Activated CD4-positive, alpha-beta T cell treated with anti-CD3 and anti-CD28 coated beads for 48 hours (primary cell): Measurements from ENCODE around the gene WLS.
"Not testable (repeated sequence)": the region's sequence is repeated elsewhere in the genome, so short reads cannot be mapped to it uniquely, and the experiment has no call there.

Experiments
- DNase-seq: peaks from one replicate; pipeline ENCODE4 v3.0.0-alpha.2; 2020

WLS gene

DNA sequence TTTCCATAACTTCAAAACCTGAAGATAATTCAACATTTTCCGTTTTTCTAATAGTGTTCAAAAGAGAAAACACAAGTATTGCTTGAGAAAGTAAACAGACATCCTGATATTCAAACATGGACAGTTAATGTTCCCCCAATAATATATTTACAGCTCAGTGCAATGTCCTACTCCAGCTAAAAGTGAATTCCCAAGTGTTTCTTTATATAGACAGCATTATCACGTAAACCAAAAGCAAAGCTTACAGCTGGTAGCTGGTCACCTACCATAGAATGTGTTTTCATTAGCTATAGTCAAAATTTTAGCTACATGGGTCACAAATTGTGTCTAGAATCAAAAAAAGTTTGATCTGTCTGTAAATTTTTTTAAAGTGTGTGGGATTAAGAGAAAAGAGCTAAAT is 34.9 kb downstream of the WLS start:
- no peak for DNase-seq

DNA sequence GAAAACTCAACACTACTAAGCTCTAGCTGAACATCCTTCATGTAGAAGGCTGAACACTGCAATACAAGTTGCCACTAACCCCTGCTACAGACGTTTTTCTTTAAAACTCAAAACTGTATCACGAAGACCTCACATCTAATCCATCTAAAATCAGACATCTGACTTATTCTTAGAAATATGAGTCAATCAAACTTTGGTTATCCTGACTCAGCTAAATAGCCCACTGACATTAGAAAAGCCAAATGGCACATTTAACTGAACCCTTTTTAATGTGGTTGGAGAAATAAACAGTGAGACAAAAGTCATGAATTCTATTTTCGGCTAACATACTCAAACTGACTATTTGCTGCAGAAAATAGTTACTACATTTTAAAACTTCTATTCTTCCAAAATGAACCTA is 35.6 kb downstream of the WLS start:
- DNase-seq: no peak

DNA sequence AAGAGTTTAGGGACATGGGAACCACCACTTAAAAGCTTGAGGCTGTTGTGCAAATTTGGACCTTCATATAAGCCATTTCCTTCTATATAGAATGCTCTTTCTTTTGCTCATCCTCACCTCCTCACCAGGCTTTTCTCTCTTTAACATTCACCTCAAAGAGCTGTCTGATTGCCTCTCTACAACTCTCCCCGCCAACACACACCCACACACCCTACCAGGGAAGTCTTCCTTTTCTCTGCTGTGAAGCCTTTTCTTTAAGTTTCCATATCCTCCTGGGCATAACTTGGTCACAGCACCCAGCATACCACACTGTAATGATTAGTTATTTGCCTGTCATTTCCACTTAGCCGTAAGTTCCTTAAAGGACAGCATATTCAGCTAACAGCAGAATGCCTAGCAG is 40.6 kb downstream of the WLS start:
- DNase-seq: no peak

DNA sequence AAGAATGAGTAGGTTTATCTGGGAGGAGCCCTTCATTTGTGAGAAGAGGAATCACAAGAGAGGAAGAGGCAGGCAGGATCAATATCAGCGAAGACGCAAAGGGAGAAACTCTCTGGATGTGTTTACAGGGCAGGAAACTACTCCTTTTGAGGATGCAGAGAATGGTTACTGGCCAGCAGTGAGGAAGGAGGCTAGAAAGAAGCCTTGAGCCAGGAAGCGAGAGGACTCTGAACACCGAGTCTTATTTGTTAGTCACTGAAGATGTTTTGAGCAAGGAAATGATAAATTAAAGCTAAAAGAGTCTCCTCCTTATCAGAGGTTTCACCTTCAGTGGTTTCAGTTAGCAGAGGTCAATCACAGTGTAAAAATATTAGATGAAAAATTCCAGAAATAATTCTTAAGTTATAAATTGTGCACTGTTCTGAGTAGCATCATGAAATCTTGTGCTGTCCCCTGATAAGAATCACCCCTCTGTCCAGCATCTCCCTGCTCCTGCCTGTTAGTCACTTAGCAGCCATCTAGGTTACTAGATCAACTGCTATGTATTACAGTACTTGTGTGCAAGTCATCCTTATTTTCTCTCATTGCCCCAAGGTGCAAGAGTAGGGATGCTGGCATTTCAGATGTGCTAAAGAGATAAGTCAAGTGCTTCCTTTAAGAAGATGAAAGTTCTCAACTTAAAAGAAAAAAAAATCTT is 43.5 kb downstream of the WLS start:
- DNase-seq: no peak

DNA sequence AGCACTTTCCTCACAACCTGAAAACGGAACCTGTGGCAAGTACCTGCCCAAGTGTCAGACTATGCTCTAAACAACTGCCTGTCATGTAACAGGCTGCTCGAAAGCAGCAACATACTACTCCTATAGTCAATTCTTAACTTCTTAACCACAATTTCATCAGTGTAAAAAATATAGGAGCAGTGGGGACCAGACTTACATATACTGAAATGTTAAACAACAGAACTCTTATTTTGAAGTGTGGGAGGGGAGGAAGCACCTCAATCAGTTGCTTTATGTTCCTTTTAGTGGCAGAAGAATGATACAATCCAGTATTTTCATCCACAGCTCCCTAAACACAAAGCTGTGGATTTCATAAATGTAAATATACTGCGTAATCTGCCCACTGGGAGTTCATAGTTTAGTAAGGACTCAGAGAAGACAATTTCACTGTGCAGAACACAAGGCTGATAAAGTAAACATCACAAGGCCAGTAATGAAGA is 44.2 kb downstream of the WLS start:
- DNase-seq: no peak

DNA sequence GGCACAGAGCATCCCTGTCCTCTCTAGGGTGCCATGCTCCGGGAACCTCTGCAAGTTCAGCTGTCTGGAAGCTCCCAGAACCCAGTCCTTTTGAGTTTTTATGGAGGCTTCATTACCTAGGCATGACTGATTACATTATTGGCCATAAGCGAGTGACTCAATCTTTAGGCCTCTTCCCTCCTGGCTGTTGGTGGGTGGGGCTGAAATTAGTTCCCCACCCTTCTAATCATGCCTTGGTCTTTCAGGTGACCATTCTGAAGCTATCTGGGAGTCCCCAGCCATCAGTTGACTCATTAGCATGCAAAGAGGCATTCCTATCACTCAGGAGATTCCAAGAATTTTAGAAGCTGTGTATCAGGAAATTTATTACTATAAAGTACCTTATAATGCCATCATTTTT is 46.6 kb downstream of the WLS start:
- no peak for DNase-seq

DNA sequence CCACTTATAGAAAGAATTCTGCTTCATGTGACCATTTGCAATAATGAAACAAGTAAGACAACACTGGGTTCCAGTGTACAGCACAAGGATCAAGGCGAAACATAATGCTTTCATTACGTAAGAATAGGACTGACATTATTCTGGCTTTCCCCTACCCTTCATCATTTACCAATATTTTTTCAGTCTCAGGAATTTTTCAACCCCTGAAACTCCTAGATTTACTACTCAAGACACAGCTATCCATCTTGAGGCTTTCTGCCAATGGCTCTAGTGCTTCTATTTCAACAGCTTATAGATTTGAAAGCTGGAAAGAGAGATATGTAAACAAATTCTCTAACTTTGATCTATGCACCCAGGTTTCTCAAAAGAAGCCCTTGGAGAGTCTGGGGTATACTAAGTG is 48.4 kb downstream of the WLS start:
- DNase-seq: no peak

DNA sequence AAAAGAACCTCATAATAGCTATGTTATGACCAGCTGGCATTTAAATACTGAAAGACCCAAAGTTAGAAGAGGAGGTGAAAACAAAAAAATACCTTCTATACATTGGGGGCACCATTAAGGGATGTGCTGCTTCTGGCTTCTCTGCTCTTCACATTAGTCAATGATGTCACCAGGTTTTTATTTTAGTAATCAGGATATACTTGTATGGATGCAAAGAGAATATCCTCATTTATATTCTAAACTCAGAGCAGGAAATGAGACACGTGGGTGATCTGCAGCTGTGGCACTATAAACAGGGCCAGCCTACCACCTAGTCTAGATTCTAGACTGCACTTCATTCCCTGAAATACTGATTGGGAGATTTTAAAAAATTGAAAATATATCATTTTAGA is 51.2 kb downstream of the WLS start:
- no peak for DNase-seq

DNA sequence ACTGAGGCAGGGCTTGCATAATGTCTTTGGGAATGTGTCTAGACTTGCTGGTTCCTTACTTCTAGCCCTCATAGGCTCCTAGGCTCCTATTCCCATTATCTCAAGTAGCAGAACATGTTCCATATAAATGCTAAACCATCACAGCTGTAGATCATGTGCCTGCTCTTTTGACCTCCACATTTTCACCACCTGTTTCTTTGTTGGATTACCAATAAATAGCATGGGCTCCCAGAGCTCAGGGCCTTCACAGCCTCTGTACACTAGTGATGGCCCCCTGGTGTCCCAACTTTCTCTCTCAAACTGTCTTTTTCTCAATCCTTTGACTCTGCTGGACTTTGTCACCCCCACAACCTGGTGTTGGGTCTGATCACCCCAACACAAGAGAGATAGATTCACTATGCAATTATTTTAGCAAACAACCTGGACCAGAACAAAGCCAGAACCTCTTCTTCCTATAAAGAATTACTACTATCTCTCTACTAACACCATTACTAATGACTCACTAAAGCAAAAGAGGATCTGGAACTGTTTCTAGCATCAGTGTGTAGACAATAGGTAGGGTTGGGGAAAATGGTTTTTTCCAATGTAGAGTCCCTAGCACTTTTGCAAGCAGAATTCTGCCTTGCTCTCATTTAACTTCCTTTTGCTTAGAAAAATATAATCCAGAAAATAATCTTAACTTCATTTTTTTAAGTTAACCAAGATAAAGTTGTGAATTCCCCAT is 51.7 kb downstream of the WLS start:
- no peak for DNase-seq

DNA sequence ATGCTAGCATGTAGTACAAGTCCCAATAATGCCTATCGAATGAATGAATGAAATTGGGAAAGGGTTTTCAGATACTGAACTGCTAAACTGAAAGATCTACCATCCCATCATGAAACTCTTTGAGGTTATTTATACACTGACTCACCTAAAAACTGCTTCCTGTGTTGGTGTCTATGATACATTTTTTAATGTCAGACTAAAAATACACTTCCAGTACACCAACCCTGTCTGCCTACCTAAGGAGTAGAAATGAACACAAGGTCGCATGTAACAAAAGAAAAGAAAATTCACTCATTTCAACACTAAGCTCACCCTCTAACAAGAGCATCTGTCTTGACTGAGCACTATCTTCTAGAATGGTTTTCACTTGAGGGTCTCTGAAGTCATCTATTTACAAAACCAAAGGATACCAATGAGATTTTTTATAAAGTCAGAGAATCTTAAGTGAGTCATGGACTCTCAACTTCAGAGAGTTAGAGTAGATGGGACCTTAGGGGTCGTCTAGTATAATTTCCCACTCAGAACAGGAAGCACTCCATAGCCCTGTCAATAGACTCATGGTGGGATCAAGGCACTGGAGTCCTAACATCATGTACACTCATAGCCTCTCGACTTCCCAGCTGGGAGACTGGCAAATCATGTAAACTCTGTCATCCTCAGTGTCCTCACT is 53.4 kb downstream of the WLS start:
- DNase-seq: no peak

DNA sequence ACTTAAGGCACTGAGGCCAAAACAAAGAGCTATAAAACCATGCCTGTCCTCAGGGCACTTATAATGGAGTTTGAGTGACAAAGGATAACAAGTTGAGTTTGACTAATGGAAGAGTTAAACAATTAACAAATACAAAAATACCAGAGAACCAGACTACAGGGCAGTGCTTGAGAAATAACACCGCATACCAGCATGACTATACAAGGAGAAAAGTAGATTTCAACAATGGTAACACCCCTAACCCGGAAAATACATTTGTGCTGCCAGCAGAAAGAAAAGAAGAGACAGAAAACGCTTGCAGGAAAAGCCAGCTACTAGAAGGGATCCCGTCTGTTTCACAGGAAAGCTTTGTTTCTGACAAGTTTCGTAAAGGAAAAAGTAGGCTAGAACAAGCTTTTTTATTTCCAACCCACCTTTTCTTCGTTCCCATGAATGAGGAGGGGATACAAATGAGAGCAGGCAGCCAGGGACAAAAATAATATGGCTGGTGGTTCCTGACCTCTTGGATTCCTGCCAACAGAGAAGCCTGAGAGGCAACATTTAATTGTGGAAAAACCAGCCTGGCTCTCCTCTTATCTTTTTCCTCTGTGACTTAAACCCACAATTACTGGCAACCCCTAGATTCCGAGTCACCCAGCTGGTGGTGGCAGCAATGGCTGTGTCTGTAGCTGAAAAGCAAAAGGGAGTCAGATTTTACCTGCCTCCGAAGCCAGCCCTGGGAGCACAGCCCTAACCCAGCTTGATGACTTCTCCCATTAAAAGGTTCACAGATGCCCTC is 56.5 kb downstream of the WLS start:
- DNase-seq: no peak

DNA sequence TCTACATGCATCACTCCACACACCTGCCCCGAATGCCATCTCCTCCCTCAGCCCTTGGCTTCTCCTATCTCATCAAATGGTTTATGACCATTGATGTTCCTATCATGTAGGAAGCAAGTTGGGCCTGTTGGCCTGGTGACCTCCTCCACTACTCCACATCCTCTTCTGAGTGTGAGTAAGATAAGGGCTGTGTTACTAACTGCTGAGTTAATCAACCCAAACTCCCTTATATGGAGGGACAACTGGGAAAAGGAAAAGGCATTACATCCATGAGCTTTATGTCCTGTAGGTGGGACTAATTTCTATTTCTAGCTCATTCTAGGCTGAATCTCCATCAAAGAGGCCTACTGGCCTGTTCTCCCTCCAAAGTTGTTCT is 57.6 kb downstream of the WLS start:
- no peak for DNase-seq

DNA sequence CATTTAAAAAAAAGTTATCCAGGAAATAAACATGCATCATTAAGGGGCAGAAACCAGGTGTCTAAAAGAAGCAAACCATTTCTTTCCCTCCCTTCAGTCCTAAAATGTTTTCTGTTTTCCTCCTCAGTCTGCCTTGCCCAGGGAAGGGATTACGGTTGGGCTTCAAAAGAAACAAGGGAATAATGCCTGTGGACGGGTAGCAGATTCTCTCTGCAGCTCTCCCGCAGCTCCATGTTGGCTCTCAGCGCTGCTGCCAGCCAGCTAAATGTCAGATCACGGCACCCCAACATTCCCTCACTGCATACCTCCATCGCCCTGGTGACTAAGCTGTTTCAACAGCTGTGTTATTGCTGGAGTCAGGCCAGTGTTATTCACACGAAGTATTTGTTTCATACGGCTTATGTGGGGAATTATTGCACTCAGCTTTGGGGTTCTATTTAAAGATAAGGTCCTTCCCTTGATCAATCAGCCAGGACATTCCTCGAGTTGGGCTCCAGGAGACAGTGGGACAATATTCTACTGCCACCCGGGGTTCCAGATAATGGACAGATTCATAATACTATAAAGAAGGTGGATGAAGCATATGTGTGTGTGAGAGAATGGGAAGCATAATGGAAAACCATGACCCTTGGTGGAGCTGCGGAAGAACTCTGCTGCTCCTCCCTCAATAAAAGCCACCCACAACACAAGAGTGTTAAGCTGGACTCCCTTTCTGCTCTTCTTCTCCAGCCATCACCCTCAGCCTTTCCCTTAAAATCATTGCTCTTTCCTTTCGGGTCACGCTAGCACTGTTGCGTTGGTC is 58.2 kb downstream of the WLS start:
- no peak for DNase-seq

DNA sequence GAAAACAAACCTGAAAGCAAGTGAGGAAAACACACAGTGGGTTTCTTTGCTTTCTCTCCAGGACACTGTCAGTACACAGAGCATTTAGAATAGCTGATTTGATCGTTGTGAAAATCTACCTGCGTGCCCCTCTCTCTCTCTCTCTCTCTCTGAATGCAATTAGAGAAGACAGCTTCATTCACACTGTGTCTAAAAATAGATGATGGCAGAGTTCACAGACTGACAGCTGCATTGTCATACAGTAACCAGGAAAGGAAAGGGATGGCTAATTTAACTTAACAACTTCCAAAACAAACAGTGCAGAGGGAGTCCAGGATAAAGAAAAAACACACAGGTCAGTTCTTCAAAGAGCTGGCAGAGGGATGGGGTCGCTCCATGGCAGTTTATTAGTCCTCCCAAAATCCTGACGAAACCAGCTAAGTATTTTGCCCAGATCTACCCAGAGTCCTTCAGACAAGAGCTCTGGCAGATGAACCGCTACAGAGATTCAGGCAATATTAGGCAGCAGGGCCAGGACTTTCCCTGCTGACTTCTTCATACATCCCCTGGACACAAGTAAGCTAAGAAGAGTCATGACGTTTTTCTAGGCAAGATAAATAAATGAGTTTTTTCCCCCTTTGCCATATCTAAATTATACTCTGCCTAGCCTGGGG is 58.9 kb downstream of the WLS start:
- no peak for DNase-seq

DNA sequence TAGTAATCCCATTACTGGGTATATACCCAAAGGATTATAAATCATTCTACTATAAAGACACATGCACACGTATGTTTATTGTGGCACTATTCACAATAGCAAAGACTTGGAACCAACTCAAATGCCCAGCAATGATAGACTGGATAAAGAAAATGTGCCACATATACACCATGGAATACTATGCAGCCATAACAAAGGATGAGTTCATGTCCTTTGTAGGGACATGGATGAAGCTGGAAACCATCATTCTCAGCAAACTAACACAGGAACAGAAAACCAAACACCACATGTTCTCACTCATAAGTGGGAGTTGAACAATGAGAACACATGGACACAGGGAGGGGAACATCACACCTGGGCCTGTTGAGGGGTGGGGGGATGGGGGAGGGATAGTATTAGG is 60.5 kb downstream of the WLS start:
- DNase-seq: not testable (repeated sequence)

DNA sequence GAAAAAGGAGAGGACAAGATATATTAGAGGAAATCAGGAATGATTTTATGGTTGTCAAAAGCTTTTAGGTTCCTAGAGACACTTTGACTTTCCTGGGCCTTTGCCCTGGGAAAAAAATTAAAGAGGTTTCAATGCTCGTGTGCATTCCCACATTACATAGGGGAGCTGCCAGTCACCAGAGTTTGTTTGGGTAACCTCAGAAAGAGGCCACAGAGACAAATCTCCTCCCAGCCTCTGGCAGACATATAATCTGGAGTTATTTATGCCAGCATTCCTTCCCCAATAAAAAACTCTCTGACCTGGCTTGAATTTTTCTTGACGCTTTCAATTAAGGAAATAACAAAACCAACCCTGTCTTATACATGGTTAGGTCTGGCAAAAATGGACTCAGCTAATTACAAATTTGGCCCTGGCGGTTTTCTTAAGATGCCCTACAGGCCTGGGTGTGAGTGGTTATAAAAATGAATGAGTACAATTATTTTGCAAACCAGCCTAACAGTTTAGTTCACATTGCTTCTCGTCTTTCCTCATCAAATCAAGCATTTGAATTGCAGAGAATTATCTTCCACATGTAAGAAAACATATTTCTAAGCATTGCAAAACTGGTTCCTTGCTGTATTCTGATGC is 63.7 kb downstream of the WLS start:
- no peak for DNase-seq

DNA sequence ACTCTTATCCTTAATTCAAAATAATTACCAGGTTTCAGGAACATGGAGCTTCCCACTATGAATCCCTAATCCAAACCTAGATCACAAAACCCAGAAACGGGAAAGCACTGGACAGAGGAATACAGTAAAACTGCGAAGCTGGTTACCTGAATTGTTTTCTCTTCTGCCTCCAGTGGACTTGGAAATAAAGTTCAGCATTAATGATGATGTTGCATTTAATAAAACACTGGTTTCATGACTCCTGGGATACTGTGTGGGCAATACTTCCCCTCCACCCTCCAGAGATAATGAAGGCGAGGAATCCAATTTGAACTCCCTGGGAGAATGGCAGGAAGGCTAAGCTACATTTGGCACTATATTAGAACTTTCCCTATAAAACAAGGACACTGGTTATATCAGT is 65.1 kb downstream of the WLS start:
- no peak for DNase-seq

DNA sequence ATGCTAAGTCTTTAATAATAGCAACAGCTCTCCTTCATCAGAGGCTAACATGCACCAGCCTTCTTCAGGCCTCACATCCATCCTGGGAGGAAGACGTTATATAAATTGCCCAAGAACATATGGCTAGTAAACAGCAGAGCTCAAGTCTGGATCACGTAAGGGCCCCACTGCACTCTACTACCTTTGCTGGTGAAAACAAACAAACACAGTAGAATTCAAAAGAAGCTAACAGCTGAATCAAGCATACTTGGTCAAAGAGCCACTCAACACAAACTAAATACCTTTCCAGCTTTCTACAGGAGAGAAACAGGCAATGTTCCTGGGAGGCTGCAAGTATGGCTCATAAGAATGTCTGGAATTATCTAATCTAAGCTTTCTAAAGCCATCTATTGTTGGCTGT is 66.0 kb downstream of the WLS start:
- no peak for DNase-seq

DNA sequence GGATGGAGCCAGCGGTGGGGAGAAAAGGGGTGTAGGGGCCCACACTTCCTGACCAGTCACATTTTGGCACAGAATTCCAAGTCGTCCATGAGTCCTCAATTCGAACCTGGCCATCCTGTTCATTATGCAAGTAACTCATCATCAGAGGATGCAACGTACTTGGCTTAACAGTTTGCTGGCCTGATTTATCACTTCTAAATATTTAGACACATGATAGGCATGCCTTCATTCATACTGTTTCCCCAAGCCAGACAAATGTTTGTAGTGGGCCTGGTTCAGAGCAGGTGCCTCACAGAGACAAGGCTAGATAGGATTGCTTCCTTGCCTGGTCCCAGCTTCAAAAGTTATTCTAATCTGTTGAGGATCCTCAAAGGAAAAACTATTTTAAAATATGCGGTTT is 66.7 kb downstream of the WLS start:
- no peak for DNase-seq

DNA sequence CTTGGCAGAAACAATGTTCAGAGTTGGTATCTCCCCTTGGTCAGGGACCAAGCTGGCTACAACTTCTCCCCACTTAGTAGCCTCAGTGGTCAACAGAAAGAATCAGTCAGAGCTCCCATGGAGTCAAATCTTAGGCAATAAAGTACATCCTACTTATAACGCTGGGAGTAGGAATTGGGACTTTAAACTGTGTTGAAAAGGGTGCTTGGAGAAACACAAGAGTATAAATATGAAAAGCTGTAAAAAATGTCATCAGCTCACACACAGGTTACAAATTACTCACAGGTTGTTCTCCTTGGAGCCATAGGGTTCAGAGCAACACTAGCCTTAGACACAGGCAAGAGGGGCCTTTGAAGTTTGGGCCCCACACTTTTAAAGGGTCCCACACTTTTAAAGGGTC is 67.4 kb downstream of the WLS start:
- DNase-seq: no peak

DNA sequence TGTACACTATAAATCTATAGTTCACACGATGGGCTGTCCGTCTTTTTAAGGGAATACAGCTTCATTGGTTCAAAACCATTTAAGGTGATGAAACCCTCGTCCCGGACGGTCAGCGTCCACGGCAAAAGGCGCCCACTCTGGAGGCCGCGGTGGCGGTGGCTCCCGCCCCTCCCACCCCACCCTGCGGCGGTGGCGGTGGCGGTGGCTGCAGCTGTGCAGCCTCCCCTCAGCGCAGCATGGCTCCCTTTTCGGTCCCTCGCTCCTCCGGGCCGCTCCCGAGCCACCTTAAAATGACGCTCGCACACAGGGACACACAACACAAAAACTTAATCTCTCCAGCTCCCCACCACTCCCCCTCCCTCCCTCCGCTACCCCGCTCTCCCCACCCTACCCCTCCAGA is 69.1 kb downstream of the WLS start:
- DNase-seq: no peak

DNA sequence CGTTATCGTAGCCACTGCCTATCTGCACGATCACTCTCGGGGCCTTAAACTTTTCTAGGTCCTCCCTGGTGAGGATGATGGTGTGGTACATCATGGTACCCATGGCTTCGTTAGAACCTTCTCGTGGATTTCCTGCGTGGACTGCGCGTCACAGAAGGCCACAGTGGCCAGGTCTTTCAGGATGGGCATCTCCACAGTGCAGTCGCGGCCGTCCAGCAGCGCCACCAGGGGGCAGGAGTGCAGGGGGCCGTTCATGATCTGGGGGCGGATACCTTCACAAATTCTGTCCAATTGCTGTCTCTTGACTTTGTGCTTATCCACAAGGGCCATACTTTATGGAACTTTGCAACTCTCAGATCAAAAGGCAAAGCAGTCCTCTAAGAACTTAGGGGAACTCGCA is 69.6 kb downstream of the WLS start:
- peak; percentile 8 for DNase-seq
